HG03432 (cell line): ENCODE results near the gene CASZ1.

Source experiments
- ATAC-seq: cut with Tn5 transposase; IDR thresholded peaks from one replicate; pipeline ENCODE4 v1.9.1; 2021; ENCODE audit warnings: mild to moderate bottlenecking, moderate library complexity; ENCODE audit not compliant: unreplicated experiment

CASZ1 gene

DNA sequence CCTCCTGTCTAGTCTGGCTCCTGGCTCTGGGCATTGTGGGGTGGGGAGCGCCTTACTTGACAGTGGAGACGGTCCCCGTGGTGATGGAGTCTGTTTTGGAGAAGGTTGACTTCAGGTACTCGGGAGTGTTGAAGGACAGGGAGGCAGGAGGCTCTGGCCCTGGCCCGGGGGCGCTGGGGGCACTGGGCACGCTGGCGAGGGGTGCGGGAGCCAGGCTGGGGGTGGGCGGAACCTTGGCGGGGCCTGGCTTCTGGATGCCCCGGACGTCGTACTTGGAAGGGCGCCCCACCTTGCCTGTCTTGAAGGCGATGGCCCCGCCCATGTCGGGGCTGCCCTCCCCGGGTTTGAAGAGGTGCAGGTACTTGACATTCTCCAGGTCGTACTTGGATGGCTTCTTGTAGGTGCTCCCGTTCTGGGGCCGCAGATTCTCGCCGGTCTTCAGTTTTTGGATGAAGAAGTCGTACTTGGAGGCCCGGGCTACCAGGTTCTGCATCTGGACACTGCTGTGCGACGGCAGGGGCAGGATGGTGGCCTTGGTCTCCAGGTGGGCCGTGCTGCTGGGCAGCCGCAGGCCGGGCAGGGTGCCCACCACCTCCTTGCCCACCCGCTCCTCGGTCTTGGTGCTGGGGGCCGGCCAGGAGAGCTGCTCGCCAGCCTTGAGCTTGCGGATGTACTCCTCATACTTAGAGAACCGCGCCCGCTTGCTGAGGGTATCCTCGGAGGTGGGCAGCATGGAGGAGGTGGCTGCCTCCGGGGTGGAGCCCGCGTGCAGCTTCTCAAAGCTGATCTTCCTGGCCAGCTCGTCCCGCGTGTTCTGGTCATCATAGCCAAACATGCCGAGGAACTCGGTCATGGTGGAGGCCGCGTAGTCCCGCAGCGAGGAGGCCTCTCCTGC, 136.6 kb downstream of the CASZ1 start:
- no peak for ATAC-seq

DNA sequence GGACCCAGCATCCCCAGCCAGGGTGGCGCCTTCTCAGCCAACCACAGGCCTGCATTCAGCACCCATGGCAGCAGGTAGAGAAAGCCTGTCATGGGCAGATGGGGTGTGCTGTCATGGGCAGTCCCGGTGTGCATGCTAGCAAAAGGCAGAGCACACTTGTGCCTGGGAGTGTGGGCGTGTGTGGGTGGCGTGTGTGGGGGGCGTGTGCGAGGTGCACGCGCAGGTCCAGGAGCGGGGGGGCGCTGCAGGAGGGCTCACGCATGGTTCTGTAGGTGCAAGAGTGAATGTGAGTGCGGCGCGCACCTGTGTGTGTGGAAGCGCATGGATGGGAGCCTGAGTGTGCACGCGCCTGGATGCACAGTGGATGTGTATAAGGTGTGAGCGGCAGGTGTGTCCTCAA, 137.2 kb downstream of the CASZ1 start:
- no peak for ATAC-seq

DNA sequence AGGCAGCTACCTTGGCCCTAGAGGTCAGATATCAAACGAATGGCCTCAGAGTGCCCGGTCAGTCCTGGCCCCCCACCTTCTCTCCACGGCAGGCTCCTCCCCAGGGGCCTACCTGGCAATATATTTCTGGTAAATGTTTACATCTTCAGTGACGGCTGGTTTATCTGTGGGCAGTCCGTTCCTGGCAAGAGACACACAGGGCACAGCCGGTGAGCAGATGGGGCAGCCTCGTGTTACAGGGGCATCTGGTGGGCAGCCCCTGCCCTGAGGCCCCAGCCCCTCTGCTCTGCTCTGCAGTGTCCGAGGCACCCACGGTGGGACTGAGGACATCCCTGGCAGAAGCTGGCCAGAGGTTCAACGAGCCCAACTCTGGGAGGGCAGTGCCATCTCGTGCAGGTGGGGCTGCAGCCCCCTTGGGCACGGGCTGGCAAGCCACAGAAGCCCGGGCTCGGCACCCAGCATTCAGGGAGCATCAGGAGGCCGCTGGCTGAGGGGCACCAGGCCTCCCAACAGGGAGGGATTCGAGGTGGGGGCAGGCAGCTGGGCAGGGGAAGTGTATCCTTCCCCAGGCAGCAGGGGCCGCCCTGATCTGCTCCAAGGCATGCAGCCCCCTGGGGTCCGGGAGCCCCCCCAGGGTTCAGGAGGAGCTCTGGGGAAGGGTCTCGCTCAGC, 137.9 kb downstream of the CASZ1 start:
- ATAC-seq: no peak

DNA sequence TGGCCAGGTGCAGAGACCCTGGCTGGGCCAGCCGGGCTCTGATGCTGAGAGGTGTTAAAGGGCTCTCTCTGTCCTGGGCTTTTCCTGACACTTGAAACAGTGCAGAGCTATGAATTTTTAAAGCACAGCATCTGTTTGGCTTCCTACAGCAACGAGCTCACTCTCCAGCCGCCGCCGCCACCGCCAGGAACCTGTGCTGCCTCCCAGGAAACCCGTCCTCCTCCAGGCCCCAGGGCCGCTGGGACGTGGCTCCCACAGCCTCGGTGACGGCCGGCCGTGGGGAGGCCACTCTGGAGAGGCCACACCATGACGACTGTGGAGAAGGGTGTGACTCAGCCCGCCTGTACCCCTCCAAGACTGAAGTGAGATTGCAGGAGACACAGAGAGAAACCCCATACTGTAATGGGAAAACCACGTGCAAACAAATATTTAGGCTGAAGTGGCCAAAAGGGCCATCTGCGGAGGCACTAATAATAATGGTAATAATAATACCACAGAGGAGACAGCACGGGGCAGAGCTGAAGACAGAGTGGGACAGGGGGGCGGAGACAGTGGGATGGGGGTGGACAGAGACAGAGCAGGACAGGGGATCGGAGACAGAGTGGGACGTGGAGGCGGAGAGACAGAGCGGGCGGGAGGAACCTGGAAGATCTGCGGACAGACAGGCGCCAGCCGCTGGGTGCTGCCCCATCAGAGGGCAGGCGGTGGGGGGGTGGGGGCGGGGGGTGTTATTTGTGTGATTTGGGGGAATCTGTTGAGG, 139.2 kb downstream of the CASZ1 start:
- ATAC-seq: no peak

DNA sequence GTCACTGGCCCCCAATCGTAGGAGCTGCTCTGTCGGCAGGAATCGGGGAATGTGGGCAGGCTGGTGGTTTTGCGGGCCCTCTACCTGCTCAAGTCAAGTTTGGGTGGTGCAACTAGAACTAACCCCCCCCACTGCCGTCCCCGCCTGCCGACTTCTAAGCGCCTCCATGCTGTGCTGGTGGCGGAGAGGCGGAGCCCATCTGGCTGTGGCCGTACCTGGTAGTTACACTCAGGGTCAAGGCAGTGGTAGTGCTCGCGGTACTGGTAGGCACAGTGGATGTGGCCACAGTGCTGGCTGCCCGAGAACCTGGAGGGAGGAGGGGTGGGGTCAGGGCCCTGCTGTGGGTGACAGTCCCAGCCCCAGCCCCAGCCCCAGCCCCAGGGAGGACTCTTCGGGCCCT, 140.0 kb downstream of the CASZ1 start:
- ATAC-seq: no peak

DNA sequence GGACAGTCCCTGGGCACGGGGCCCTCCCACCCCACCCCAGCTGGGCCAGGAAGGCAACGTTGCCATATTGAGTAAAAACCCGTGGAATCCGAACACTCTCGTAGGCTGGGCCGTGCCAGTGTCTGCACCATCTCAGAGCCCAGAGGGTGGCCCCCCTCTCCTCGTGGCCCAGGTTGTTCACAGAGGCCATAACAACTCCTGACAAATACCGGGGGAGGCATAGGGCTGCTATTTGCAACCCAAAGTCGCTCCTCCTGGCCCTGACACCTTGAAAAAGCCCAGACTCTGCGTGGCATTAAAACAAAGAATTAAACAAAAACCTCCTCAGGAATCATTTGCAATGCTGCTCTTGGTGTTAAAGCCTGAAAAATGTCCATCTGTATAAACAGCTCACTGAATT, 141.4 kb downstream of the CASZ1 start:
- no peak for ATAC-seq

DNA sequence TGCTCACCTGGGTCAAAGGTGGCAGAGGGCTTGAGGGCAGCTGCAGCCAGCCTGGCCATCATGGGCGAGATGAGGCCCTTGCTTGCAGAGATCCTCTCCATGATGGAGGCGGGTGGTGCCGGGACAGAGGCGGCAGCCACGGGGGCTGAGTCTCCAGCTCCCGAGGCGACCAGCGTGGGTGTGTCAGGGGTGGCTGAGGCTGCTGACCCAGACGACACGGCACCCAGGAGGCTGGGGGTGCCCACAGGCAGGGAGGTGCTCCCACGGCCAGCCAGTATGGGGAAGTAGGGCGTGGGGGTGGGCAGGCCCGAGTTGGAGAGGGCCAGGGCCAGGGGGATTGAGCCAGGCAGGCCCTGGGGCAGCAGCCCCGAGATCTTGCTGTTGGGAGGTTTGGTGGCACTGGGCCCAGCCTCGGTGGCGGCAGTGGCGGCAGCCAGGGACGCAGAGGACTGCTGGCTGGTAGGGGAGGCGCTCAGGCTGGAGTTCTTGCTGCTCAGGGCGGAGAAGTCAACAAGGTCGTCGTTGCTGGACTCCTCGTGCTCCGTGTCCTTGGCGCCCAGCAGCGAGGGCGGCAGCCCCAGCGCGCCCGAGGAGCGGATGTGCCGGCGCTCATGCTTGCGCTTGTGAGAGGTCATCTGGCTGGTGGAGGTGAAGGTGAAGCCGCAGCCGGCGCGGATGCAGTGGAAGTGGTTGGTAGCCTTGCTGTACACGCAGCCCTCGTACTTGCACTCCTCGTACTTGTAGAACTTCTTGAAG, 142.9 kb downstream of the CASZ1 start:
- no peak for ATAC-seq

DNA sequence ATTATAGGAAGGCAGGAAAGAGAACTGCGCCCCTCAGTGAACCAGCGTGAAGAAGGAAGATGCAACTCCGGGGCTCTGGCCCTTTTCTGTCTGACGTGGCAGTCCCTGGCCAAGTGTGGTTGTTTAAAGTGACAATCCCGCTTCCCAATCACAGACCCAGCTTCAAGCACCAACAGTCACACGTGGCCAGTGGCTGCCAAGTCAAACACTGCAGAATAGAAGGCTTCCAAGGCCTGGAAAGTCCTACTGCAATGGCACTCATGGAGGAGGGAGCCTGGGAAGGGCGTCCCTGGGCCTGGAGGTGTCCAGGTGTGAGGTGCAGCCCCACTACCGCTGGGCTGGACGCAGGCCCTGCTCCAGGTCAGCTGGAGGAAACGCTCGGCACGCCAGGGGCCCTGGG, 143.8 kb downstream of the CASZ1 start:
- no peak for ATAC-seq

DNA sequence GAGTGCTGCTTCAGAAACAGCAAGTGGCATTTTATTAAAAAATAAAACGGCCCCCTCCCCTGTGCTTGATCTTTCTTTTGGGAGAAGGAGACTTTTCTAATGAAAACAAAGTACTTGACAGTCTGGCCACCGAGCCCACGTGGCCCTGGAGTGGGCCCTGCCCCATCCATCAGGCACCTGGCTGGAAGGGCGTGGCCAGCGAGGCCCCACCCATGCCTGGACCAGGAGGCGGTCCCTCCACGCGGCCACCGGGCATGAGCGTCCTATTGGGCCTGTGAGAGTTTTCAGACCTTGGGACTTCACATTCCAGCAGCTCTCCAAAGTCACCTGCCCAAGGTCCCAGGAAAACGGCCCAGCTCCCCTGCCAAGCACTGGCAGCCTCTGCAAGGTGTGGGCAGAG, 144.7 kb downstream of the CASZ1 start:
- ATAC-seq: no peak

DNA sequence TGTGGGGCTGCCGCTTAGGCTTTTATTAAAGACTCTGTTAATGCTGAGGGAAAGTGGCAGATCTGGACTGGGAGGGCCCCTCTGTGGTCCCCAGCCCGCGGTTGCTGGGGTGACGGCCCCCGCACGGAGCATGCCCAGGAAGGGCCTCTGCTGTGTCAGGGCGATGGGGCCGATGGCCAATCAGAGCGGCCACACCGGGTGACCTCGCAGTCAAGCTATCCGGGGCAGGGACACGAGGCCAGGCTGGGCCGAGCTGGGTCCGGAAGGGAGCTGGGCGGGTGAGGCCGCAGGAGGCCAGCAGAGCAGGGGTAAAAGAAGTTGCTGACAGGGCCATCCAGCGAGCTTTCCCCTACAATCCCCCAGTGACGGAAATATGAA, 145.1 kb downstream of the CASZ1 start:
- no peak for ATAC-seq

DNA sequence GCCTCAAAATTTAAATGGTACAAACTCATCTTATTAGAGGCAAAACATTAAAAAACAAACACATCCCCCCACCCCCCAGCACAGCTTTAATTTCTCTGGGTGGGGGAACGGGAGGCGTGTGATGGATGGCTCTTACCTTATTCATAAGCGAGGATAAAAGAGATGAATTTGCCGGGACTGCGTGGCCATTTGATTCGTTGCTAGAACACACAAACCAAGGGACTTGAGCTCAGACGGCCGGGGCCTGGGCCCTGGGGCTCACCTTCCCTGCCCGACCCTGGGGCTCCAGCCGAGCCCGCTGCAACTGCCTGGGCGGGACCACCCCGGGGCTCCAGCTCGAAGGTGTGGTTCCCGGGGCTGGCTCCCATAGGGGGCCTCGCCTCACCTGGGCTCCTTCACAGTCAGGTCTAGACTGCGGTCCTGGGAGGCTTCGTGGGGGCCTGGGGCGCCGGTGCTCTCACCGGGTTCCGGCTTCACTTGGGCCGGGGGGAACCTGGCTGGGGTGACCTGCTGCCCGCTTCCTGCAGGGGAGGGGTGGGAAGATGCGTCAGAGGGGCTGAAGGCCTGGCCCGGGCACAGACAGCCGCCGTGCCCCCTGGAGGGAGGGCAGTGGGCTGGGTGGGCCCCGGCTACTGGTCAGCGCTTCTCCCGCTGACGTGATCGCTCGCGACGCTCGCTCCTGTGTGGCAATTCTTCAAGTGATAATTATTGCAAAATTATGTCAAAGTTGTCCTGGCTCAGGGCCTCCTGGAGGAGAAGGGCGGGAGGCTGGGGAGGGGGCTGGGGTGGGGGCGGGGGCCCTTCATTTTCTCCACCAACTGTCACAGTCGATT, 145.7 kb downstream of the CASZ1 start:
- no peak for ATAC-seq

DNA sequence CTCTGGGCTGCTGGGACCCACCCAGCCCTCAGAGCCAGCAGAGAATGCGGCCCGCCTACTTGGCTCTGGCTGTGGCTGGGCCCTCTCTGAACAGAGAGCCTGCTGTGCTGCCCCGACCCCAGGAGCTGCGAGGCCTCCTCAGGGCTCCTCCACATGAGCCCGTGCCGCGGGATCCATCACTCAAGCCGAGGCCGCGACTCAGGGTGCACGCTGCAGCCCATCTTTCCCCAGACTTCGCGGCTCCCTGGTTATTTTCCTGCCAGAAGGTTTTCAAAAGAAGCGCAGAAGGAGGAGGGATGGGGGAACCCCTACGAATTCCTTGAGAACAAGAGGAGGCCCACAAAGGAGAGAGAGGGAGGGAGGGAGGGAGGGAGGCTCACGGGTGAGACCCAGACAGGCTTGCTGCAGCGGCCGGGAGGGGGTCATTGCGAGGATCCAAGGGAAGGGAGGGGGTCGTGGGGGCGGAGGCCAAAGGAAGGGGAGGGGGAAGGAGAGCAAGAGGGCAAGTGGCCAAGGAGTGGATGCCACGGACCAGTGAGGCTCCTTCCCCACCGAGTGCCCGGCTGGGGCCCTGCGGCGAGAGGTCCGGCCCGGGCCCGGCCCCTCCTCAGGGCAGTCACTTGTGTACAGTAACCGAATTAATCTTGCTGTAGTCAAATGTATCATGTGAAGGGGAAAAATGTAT, 146.8 kb downstream of the CASZ1 start:
- ATAC-seq: no peak

DNA sequence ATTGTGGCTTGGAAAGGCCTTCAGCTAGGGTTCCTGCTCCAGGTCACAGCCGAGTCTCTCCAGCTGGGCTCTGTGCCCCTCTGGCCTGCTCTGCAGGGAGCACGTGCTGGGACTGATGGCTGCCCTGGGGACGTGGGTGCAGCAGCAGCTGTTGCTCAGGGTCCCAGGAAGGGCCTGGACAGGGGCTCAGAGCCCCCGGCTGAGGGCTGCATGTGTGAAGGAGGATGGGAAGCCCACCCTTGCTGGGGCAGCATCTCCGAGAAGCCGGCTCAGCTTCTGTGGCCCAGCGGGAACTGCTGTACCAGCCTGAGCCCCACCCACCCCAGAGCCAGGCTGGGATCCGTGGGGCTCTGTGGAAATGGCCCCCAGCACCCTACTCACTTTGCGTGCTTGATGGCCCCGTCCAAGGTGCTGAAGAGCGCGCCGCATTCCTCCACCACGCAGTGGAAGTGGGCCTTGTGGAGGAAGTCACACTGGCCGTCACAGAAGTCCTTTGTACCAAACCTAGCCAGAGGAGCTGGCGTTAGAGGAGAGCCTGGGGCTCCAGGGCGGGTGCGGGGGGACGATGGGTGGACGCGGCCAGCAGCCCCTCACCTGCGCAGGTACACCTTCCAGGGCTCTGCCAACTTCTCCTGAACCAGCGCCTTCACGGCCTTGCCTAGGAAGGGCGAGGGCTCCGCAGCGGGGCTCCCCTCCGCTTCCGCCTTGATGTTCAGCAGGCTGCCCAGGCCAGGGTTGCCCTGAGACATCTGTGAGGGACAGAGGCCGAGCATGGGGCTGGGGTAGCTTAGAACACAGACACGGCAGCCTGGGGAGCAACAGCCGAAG, 147.5 kb downstream of the CASZ1 start:
- ATAC-seq: no peak

DNA sequence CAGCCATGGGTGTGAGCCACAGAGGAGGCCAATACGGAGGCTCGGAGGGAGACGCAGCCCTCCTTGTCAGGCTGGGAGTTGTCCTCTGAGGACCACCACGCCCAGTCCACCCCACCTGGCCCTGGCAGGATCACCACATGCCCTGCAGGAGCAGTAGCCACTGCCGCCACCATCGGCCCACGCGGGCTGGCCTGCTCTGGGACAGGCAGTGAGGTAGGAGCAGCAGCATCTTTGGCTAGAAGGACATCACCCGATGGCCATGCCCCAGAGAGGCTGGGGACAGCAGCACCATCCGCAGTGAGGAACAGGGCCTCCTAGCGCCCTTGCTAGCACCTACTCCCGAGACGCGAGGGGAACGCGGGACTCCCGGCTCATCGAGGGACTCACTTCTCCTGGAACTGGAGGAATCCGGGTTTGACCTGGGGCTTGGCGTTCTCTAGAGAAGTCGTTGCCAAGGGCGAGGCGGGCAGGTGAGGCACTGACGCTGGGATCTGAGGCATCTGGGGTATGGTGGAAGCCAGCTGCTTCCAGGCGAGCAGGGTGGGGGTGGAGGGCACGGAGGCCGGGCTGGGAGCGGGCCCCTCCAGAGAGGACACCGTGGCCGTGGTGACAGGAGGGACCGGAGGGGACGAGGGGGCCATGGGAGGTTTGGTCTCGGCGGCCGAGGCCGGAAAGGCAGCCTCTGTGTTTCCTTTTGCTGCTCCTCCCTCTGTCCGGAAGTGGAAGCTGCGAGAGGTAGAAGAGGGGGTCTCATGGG, 148.9 kb downstream of the CASZ1 start:
- no peak for ATAC-seq

DNA sequence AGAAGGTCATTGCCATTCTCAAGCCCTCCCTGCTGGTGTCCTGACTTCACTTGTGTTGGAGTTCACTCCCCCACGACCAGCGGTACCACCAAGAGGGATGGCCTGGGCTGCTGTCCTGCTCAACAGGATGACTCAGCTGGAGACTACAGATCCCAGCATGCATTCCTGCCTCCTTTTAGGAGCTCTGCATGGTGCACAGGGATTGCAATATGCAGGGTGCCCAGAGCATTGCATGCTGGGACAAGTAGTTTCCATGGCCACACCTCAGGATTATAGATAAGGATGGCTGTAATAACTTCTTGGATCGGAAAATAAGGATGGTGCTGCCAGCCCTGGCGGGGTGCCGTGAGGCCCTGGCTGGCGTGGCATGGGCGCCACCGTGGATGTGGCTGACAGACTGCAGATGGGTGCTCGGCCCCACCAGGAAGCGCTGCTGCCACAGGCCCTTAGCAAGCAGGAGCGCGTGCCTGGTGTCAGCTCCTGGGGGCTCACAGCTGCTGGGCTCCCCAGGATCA, 150.0 kb downstream of the CASZ1 start:
- ATAC-seq: no peak

DNA sequence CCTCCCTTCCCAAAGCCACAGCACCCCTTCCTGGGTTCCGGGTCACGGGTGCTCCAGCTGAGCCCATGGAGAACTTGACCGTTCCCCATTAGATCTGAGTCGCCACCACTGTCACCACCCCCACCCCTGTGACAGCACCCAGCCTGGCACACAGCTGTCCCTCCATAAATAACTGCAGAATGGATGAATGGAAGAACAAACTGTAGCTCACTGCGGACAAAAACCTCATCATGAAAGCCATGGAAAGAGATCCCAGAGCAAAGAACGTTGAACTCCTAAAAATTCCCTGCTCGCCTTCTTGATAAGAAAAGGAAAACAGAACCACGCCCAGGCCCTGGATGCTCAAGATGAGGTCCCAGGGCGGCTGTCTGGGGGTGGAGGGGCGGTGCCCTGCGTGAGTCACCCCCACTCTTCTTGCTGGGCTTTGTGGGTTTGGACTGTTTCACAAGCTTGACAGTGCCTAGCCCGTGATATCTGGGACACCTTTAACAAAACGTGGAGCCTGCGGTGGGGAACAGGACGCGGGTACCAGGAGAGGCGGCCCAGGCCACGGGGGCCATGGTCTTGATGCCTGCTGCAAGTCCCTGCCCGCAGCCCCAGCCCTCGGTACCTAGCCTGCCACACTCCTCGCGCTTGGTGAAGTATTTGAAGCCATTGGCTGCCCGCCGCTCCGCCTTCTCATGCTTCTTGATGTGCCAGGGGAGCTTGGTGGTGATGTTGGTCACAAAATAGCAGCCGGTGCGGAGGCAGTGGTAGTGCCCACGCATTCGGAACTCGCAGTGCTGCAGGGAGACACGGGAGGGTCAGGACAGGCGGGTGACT, 151.9 kb downstream of the CASZ1 start:
- no peak for ATAC-seq
